Ramos (cell line): ENCODE data around the gene DHX36.

Experiments
- in situ Hi-C: fragments of 300-500 bp; cut with MboI; formaldehyde crosslinking; loops from one replicate; pipeline ENCODE4 v1.14.3; 2022; ENCODE audit warnings: low sequenced_read_pairs; ENCODE audit not compliant: unreplicated experiment

The DHX36 gene, protein sequence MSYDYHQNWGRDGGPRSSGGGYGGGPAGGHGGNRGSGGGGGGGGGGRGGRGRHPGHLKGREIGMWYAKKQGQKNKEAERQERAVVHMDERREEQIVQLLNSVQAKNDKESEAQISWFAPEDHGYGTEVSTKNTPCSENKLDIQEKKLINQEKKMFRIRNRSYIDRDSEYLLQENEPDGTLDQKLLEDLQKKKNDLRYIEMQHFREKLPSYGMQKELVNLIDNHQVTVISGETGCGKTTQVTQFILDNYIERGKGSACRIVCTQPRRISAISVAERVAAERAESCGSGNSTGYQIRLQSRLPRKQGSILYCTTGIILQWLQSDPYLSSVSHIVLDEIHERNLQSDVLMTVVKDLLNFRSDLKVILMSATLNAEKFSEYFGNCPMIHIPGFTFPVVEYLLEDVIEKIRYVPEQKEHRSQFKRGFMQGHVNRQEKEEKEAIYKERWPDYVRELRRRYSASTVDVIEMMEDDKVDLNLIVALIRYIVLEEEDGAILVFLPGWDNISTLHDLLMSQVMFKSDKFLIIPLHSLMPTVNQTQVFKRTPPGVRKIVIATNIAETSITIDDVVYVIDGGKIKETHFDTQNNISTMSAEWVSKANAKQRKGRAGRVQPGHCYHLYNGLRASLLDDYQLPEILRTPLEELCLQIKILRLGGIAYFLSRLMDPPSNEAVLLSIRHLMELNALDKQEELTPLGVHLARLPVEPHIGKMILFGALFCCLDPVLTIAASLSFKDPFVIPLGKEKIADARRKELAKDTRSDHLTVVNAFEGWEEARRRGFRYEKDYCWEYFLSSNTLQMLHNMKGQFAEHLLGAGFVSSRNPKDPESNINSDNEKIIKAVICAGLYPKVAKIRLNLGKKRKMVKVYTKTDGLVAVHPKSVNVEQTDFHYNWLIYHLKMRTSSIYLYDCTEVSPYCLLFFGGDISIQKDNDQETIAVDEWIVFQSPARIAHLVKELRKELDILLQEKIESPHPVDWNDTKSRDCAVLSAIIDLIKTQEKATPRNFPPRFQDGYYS

DNA sequence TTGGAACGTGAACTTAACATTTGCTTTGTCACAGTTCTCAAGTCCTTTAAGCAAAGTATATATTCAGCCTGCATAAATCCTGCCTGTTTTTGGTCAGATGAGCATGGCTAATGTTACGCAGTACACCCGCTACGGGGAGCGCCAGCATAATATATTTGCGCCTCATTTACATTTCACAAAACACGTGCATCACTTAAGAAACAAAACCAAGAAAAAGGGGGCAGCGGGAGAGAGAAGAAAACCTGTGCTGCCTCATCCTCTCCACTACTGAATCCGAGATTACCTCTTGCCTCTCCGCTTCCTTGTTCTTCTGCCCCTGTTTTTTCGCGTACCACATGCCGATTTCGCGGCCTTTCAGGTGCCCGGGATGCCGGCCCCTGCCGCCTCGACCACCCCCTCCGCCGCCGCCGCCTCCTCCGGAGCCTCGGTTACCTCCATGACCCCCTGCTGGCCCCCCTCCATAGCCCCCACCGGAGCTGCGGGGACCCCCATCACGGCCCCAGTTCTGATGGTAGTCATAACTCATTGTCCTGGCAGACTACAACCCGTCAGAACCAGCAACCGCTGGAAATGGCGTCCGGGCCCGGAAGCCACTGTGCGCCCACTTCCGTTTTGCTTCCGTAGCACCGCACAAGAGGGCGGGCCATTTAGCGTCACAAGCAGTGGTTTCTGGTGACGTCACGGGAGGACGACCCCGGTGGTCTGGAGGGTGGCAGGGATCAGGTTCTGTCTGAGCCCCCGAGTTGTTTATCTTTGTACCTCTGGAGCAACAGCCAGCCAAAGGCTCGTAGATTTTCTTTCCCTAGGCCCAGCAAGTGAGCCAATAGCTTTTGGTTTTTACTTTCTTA, at the start of gene DHX36:
Gene DHX36 (minus strand): TSS at position 597 of the 848 bp plus-strand sequence. CDS start 71 bp downstream, at position 526.
- in situ Hi-C loops: loop anchor here (25.0 kb wide), 1 partner anchor 813 kb away; no protein-coding TSS in a partner anchor

- in situ Hi-C loops: no loop called here
These were observed 42.9 kb upstream of the DHX36 start for GRCh38 chr3:154367221-154367620.

- in situ Hi-C loops: no loop called here
These were observed 40.6 kb upstream of the DHX36 start for GRCh38 chr3:154364849-154365248.

DNA sequence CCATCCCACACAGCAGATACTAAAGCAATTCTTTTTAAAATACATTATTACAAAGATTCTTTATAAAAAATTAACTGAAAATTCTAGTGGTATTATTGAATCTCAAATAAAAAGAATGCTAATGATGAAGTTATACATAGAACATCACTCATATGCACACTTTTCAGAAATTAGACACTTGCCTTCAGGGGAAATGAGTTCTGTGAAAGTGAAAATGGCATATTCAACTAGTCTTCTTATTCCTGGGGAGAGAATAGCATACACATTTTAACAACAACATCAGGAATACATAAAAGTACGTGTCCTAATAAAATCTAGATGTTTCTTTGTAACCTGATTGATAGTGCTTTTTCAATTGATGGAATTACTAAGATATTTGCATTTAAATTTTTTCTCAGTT, 36.8 kb upstream of the DHX36 start:
- in situ Hi-C loops: no loop called here

GRCh38 chr3:154356009-154356408, 31.7 kb upstream of the DHX36 start:
- in situ Hi-C loops: no loop called here

GRCh38 chr3:154349223-154349622, 24.9 kb upstream of the DHX36 start:
- in situ Hi-C loops: loop anchor here (25.0 kb wide), 1 partner anchor 988 kb away; no protein-coding TSS in a partner anchor

DNA sequence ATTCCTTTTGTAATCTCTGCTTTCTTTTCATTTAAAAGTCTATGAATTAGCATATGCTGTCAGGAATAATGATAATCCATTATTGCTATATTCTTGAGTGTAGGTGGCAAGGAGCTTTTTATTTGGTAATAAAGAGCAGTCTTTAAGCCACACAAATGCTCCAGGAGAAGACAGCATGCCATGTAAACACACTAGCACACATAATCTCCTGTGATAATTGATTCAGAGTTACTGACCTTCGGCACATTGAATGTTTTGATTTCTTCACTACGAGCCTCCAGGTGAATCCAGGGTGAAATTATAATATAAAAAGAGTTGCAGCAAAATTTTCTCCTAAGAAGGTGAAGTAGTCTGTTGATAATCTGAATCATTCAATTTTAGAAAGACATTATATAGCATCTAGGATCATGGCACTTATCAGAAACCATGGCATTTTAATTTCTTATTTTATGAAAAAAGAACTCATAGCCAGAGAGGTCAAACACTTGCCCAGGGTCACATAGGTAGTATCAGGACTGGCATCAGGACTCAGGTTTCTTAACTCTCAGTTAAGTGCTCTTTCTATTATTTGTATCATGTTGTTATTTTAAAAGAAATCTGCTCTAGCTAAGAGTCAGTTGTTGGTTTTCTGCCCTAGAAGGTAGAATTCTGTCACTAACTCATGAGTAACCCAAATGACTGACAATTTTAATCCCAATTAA, 21.3 kb upstream of the DHX36 start:
- in situ Hi-C loops: loop anchor here (25.0 kb wide), 1 partner anchor 992 kb away; no protein-coding TSS in a partner anchor

DNA sequence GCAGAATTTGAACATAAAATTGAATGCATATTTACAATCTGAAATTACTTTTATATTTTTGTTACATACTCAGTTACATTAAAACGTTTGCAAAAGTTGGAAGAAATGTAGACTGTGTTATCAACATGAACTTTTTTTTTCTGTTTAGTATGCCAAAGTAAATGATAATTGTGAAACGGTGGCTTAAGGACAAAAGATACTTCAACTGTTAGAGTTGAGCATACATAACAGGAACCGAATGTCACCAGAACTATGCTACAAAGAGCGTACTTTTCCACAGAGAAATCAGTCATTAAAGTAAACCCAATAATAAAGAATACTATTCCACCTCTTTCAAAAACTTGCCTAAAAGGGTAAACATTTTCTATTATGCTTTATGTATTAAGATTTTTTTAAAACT, 14.3 kb upstream of the DHX36 start:
- in situ Hi-C loops: loop anchor here (25.0 kb wide), 1 partner anchor 999 kb away; no protein-coding TSS in a partner anchor

DNA sequence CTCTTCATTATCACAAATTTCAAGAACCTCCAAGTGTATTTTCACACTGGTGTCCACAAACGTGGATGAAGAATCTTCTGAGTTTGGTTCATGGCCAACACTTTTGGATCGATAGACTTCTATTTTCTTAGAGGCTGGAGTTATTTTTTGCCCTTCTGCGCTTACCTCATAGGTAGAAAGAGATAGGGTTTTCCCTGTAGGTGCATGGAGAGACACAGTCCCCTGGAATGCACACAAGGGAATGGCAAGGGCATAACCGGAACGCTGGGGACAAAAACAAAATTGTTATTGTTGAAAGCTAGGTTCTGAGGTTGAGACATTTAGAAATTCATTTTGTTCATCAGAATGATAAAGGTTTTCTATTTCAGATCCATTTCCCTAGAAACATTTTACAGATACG, 13.7 kb upstream of the DHX36 start:
- in situ Hi-C loops: loop anchor here (25.0 kb wide), 1 partner anchor 999 kb away; no protein-coding TSS in a partner anchor

DNA sequence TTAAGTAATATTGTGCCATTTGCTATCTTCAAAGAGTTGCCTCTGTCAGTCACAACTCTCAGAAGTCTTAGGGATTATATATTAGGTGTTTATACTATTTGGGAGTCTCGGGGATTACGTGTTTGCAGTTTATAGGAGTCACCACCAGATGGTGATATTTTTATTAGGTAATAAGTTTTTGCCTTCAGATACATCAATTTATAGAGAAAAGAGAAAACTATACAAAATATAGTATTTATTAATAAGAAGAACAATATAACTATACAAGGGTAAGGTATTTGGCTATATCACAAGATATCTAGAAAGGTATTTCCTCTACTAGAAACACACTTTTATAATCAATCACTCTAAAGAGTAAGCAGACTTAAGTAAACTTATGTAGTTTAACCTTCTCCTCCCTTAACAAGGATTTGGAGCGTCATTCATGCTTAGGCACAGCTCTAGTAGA, 10.7 kb upstream of the DHX36 start:
- in situ Hi-C loops: loop anchor here (25.0 kb wide), 1 partner anchor 1002 kb away; no protein-coding TSS in a partner anchor

DNA sequence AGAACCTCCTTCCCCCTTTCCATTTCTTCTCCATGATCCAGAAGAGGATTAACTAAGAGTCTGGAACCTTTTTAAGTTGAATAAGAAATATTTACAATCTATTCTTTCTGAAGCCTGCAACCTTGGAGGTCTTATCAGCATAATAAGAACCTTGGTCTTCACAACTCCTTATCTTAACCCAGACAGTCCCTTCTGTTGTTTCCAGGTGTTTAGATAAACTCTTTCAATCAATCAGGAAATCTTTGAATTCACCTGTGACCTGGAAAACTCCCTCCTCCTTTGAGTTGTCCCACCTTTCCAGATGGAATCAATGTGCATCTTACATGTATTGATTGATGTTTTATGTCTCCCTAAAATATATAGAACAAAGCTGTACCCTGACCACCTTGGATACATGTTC, 3.6 kb upstream of the DHX36 start:
- in situ Hi-C loops: loop anchor here (25.0 kb wide), 1 partner anchor 1009 kb away; no protein-coding TSS in a partner anchor

- in situ Hi-C loops: loop anchor here (25.0 kb wide), 2 partner anchors 812 to 1012 kb away; no protein-coding TSS in a partner anchor
These were observed 632 bp upstream of the DHX36 start for GRCh38 chr3:154324919-154325318.

DNA sequence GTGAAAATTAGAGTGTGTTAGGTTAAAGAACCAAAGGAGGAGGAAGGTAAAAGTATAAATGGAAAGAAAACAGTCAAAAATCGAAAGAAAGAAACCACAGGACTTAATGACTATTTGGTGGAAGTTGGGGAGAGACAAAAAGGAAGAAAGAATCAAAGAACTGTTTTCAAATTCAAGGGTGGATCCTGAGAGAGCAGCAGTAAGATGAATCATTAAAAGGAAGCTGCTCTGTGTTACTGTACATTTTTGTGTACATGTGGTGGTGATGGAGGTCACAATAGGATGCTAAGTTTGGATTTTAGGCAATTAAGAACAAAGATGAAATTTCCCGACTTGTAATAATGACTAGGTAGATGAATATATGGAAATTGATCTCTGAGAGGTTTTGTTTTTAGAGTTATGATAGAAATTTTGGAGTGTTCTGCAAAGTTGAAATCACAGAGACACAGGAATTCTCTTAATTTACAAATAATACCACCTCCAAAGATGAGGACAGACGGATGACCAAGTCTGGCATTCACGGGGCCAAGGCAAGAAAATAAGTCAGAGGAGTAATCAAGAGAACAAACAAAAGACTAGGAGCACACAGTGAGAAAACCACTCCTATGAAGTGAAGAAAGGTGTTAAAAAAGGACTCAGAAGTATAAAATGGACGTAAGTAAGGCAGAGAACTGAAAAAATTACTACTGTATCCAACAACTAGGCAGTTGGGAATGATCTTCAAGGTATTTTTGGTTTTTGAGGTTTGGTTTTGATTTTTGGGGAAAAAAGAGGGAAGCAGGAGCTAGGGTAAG, 7.1 kb downstream of the DHX36 start:
- in situ Hi-C loops: loop anchor here (25.0 kb wide), 1 partner anchor 820 kb away; no protein-coding TSS in a partner anchor

- in situ Hi-C loops: loop anchor here (25.0 kb wide), 1 partner anchor 823 kb away; no protein-coding TSS in a partner anchor
These were observed 10.1 kb downstream of the DHX36 start for GRCh38 chr3:154314152-154314551.

DNA sequence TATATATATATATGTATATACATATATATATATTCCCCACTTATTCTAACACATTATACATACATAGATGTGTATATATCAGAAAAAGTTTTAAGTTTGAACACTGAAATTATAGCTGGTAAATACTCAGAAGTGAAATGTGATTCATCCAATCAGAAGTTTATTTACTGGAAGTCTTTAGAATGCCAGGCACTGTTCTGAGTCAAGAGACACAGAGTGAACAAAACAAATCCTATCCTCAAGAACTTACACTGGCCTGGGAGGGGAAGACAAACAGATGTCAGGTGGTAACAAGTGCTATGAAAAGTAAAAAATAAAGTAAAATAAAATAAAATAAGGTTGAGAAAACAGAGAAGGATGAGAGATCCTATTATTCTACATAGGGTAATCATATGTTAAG, 13.4 kb downstream of the DHX36 start:
- in situ Hi-C loops: loop anchor here (25.0 kb wide), 1 partner anchor 826 kb away; no protein-coding TSS in a partner anchor

GRCh38 chr3:154307363-154307762, 16.9 kb downstream of the DHX36 start:
- in situ Hi-C loops: loop anchor here (25.0 kb wide), 1 partner anchor 830 kb away; no protein-coding TSS in a partner anchor

GRCh38 chr3:154304936-154305335, 19.4 kb downstream of the DHX36 start:
- in situ Hi-C loops: loop anchor here (25.0 kb wide), 1 partner anchor 832 kb away; no protein-coding TSS in a partner anchor
